Cardiac fibroblast (primary cell): ENCODE results near the gene ATF4.

Source experiments
- DNase-seq, 2 donors: peaks; one replicate each; pipeline versions ENCODE4 v3.0.0 to v3.0.0-alpha.2; 2010; ENCODE audit warnings: low read depth in 2 of 2
- H3K4me3 ChIP-seq, 2 donors: replicated peaks in 1 of 2; 1 replicate in 1 of 2; 2 replicates in 1 of 2; pipeline ENCODE4 v1.5.1; 2011; ENCODE audit warnings: low read depth in 2 of 2, low read length in 2 of 2, mild to moderate bottlenecking in 2 of 2, moderate library complexity in 1 of 2
- CTCF ChIP-seq: IDR thresholded peaks from one replicate; pipeline ENCODE4 v1.5.1; 2011; ENCODE audit warnings: low read depth, mild to moderate bottlenecking, low read length, inconsistent platforms

ATF4 gene

GRCh38 chr22:39475337-39475736, 45.0 kb upstream of the ATF4 start:
- DNase-seq: no peak

GRCh38 chr22:39475902-39476301, 44.5 kb upstream of the ATF4 start:
- no peak for DNase-seq
- no peak overlapping the region for H3K4me3 ChIP-seq
- no peak for TF ChIP-seq CTCF

More at GRCh38 chr22:39475337-39475736, 45.0 kb upstream of the ATF4 start:
- H3K4me3 ChIP-seq: no peak overlapping the region
- no peak for TF ChIP-seq CTCF

- no peak for DNase-seq
- no peak for TF ChIP-seq CTCF
These were observed 43.7 kb upstream of the ATF4 start for GRCh38 chr22:39476664-39477063.

DNA sequence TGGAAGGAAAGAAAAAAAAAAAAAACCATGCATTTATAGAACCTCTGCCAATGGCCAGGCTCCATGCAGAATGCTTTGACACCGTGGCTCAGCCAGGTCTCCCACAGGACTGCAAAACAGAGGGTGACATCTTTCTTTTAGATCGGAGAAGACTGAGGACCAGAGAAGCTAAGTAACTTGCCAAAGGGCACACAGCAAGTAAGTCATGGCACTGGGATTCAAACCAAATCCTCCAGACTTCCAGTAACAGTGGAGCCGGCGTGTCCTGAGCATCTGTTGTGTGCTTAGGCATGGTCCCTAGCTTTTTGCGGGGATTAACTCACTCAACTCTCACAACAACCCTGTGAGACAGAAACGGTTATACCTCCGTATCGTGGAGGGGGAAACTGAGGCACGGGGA, 42.8 kb upstream of the ATF4 start:
- no peak for TF ChIP-seq CTCF
- no peak for DNase-seq
- H3K4me3 ChIP-seq: no peak overlapping the region

More at GRCh38 chr22:39476664-39477063, 43.7 kb upstream of the ATF4 start:
- H3K4me3 ChIP-seq: no peak overlapping the region

GRCh38 chr22:39478441-39478850, 41.9 kb upstream of the ATF4 start:
- H3K4me3 ChIP-seq: no peak overlapping the region
- peak in 1 of 2 donors; percentile 15 for DNase-seq

GRCh38 chr22:39479254-39479653, 41.1 kb upstream of the ATF4 start:
- DNase-seq: no peak
- no peak overlapping the region for H3K4me3 ChIP-seq
- no peak for TF ChIP-seq CTCF

More at GRCh38 chr22:39478441-39478850, 41.9 kb upstream of the ATF4 start:
- TF ChIP-seq CTCF: no peak

GRCh38 chr22:39480557-39480956, 39.8 kb upstream of the ATF4 start:
- no peak overlapping the region for H3K4me3 ChIP-seq
- TF ChIP-seq CTCF: no peak
- no peak for DNase-seq
